Heart right ventricle (tissue), 16 donors: ENCODE data around the gene MOK. TPM values are rescaled to one million over a fixed set of nuclear protein-coding genes. Genes with fewer than 3 reads are reported as not detected.

Source experiments
- ATAC-seq, 8 donors: fragments of 200-7000 bp; cut with Tn5 transposase; one replicate each; pipeline ENCODE4 v1.9.1; 2020; ENCODE audit warnings: mild to moderate bottlenecking in 8 of 8, moderate library complexity in 8 of 8, moderate number of reproducible peaks in 1 of 8
- DNase-seq, 2 donors: peaks; one replicate each; pipeline ENCODE4 v3.0.0-alpha.2; 2020
- H3K27ac ChIP-seq, 10 donors: fragments of 200-600 bp; sonication (generic) in 2 of 10; one replicate each; pipeline versions ENCODE4 v1.5.0 to v1.8.0; 2020 to 2022; ENCODE audit warnings: mild to moderate bottlenecking in 3 of 10
- H3K27me3 ChIP-seq, 7 donors: fragments of 200-600 bp; one replicate each; pipeline ENCODE4 v1.8.0; 2021 to 2022; ENCODE audit warnings: mild to moderate bottlenecking in 2 of 7
- H3K36me3 ChIP-seq, 9 donors: fragments of 200-600 bp; sonication (generic) in 1 of 9; one replicate each; pipeline versions ENCODE4 v1.5.0 to v1.8.0; 2020 to 2022; ENCODE audit warnings: mild to moderate bottlenecking in 2 of 9
- H3K4me1 ChIP-seq, 9 donors: fragments of 200-600 bp; sonication (generic) in 1 of 9; one replicate each; pipeline versions ENCODE4 v1.5.0 to v1.8.0; 2020 to 2022; ENCODE audit warnings: mild to moderate bottlenecking in 4 of 9
- H3K4me3 ChIP-seq, 10 donors: fragments of 200-600 bp; sonication (generic) in 2 of 10; one replicate each; pipeline versions ENCODE4 v1.5.0 to v1.8.0; 2020 to 2022; ENCODE audit warnings: mild to moderate bottlenecking in 7 of 10, moderate library complexity in 2 of 10
- H3K9me3 ChIP-seq, 11 donors: fragments of 200-600 bp in 10 of 11; sonication (generic) in 2 of 11; one replicate each; pipeline versions ENCODE4 v1.5.0 to v1.8.0; 2013 to 2022; ENCODE audit warnings: mild to moderate bottlenecking in 2 of 11, control low read depth in 1 of 11, moderate library complexity in 1 of 11
- CTCF ChIP-seq, 9 donors: fragments of 200-600 bp; sonication (generic) in 2 of 9; IDR thresholded peaks; one replicate each; pipeline versions ENCODE4 v1.5.0 to v1.8.0; 2021 to 2022; ENCODE audit warnings: antibody characterized with exemption in 9 of 9, mild to moderate bottlenecking in 5 of 9, moderate library complexity in 1 of 9
- WGBS, 2 donors: extraction: QIAGEN DNeasy Blood & Tissue Kit; methylation state at CpG; one replicate each; pipeline ENCODE4 v1.1.7; 2013; ENCODE audit warnings: inconsistent platforms in 1 of 2; 5-methylcytosine and 5-hydroxymethylcytosine counted together
- intact Hi-C, 10 donors: fragments of 100-400 bp; cut with DNase I; formaldehyde crosslinking; loops; one replicate each; pipeline versions ENCODE4 v1.11.1 to v1.14.2; 2022
- polyA plus RNA-seq, 2 donors: library from polyadenylated mRNA; stranded (reverse); fragments of 200-250 nt; gene quantifications; one replicate each; pipeline ENCODE4 v1.2.3, GENCODE V29; 2013
- total RNA-seq, 10 donors: library from RNA; stranded (reverse); fragmentation: NEBNext Ultra II Directional in 3 of 10; extraction: Animal tissue kit (Norgen Biotek cat#: 25700) in 3 of 10; gene quantifications; one replicate each; pipeline versions ENCODE4 v1.2.1 to v1.2.4, GENCODE V29; 2021 to 2023
- donor health status: Arrhythmogenic right ventricular cardiomyopathy.
- donor health status: ischemic (EF 13 %, LVEDD 7.1; RV severe dilation, severe dysfunction).
- donor health status: healthy with polysubstance abuse.
- donor health status: DM: no; HTN: yes; CAD: no.
- donor health status: DM: no; HTN: no; CAD: no.
- donor health status: ischemic (EF 25% LVEDD 6.9; RV normal size, moderate dysfunction).
- donor health status: ischemic (EF 25% LVEDD 5.7; RV mildly dilated, moderate dysfunction).
- donor health status: healthy.
- donor health status: DM: yes; HTN: yes; CAD: no.
- donor health status: Ischemic cardiomyopathy.
- donor health status: ischemic (EF 35%, LVEDD 5.7; RV mildly dilated, moderate dysfunction).
- donor health status: nonischemic (EF 11% LVEDD 7.7; RV severe dilation, severe dysfunction).
- donor health status: DM: yes; HTN: yes; CAD: no.
- donor health status: PGD.
- donor health status: ischemic (EF 29% LVEDD 5.4; RV normal size, mild dysfunction).
- donor health status: nonischemic (EF 23%, LVEDD 6.1; RV moderate dilation, normal function).

Gene MOK
- total and polyA plus RNA-seq, 12 donors, result 6.6 to 19.8 (median 10.0) TPM

DNA sequence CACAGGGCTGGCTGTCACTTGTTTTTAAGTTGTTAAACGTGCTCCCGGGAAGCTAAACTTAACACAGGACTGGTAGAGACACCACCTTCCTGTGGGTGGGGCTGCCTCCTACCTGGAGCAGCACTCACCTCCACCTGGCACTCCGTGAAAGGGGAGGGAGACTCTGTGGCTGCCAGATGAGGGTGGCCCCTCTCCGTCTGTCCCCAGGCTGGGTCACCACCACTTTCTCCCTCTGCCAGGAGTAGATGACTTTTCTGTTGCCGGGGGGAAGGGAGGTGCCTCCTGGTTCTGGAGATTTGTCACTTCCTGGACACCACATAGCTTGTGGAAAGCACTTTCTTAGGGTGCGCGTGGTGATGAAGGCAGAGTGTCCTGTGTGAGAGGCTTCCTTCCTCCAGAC, 83.9 kb downstream of the MOK start:
- Histone ChIP-seq H3K4me1 (peaks cover 0 to 33% (median 19%) of the 10 kb centered on the region in 9 donors), H3K36me3 (peaks cover 0 to 57% (median 0%) of the 10 kb centered on the region in 9 donors), H3K4me3 (no peak overlapping the region), H3K9me3 (no peaks in the 10 kb centered on the region), H3K27ac (peak overlapping the region in 2 of 10 donors; percentile 2 to 22), H3K27me3 (no peaks in the 10 kb centered on the region)
- ATAC-seq (peak in 2 of 8 donors; percentile 13 to 48), DNase-seq (no peak)
- no peak for TF ChIP-seq CTCF (IDR thresholded peaks at IDR 0.05)
- WGBS, 2 donors, result 43 to 46% methylated on average over 7 of the region's 7 CpGs
- intact Hi-C loops, result no loop called here

GRCh38 chr14:102220031-102220430, 84.9 kb downstream of the MOK start:
- H3K27ac ChIP-seq, result no peak overlapping the region
- WGBS, 2 donors, result 89 to 94% methylated on average over 12 of the region's 12 CpGs
- TF ChIP-seq CTCF (IDR thresholded peaks at IDR 0.05), result no peak
- peaks cover 0 to 55% (median 0%) of the 10 kb centered on the region in 9 donors for H3K36me3 ChIP-seq
- no peaks in the 10 kb centered on the region for H3K9me3 ChIP-seq
- intact Hi-C loops, result no loop called here
- peaks cover 0 to 43% (median 28%) of the 10 kb centered on the region in 9 donors for H3K4me1 ChIP-seq
- DNase-seq (no peak), ATAC-seq (no peak)
- H3K4me3 ChIP-seq, result no peak overlapping the region
- no peaks in the 10 kb centered on the region for H3K27me3 ChIP-seq

DNA sequence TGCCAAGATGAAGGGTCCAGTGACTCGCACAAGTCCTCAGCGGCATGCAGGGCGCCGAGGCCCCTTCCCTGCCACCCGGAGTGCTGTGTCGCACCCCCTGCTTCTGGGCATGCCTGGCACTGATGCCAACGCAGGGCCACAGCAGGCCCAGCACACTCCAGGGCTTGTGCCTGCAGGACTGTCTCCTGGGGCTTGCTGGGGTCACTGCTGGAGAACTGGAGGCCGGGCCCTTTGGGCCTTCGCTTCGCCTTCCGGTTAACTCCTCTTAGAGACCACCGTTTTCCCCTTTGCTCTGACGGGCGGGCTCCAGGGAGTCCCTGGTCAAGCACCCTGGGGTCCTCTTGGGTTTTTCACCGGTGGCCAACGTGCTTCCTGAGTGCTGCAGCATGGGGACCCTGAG, 85.6 kb downstream of the MOK start:
- H3K27ac ChIP-seq, result no peak overlapping the region
- DNase-seq (no peak), ATAC-seq (no peak)
- H3K4me1 ChIP-seq, result peaks cover 0 to 50% (median 28%) of the 10 kb centered on the region in 9 donors
- H3K27me3 ChIP-seq, result no peaks in the 10 kb centered on the region
- peaks cover 0 to 48% (median 0%) of the 10 kb centered on the region in 9 donors for H3K36me3 ChIP-seq
- intact Hi-C loops, result loop anchor here in 2 of 10 donors (10.0 kb wide), 2 partner anchors 165 to 175 kb away; no protein-coding TSS in a partner anchor
- 93 to 94% methylated on average over 16 of the region's 16 CpGs for WGBS, 2 donors
- no peak overlapping the region for H3K4me3 ChIP-seq
- TF ChIP-seq CTCF (IDR thresholded peaks at IDR 0.05), result no peak
- no peaks in the 10 kb centered on the region for H3K9me3 ChIP-seq

- Histone ChIP-seq H3K36me3 (peaks cover 0 to 49% (median 0%) of the 10 kb centered on the region in 9 donors), H3K27ac (no peak overlapping the region), H3K4me1 (peaks cover 0 to 53% (median 28%) of the 10 kb centered on the region in 9 donors), H3K27me3 (no peaks in the 10 kb centered on the region), H3K9me3 (no peaks in the 10 kb centered on the region), H3K4me3 (no peak overlapping the region)
- DNase-seq, result no peak
- WGBS, 2 donors, result 64 to 67% methylated on average over 16 of the region's 16 CpGs
- TF ChIP-seq CTCF (IDR thresholded peaks at IDR 0.05), result no peak
- peak in 3 of 8 donors; percentile 1 to 12 (median 4) for ATAC-seq
- intact Hi-C loops, result loop anchor here in 2 of 10 donors (10.0 kb wide), 2 partner anchors 164 to 174 kb away; no protein-coding TSS in a partner anchor
These were observed 86.3 kb downstream of the MOK start for GRCh38 chr14:102218688-102219087.
